Measurements from ENCODE around the gene THEM5. TPM values are rescaled to one million over a fixed set of nuclear protein-coding genes. Genes with fewer than 3 reads are reported as not detected.

The THEM5 gene
- total RNA-seq, 1 donor from 2014 or later, result not detected

DNA sequence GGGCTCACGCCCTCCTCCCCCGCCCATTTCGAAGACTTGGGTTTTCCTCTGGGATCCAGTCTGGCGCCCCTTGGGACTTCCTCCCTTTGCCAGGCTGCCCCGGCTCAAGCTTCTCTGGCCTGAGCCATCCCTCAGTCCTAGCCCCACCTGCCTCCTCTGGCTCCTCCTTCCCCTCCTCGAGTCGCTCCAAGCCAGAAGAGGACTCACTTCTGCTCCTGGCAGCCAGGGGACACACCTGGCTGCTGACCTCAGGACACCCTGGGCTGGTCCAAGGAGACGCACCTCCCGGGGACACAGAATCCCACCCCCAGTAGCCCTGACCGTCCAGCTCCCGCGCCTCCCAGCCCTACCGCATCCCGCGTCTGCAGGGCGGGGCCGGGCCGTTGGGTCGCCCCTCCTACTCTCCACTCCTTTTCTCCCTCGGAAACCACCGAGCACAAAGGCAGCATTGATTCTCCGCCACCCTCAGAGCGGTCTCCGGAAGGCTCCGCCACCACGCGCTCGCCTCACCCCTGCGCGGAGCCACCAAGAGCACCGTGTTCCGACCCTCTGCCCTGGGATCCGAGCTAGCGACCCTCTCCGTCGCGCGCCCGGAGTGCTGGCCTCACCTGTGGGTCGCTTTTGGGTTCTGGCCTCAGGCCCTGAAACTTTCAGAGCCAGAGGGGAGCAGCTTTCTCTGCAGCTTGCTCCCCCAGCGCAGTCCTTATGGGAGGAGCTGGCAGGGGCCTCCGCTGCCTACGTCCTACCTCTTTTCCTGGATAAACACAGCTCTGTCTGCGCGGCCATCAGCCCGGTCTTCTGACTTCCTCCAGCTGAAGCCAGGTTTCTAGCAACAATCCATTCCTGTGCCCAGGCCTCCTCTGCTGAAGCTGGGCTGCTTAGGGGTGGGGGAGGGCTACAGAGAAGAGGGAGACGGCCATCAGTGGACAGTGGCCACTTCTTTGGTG, 13.8 kb downstream of the THEM5 start, which contains the start of gene C2CD4D:
Gene C2CD4D (minus strand): TSS at position 364 of the 947 bp plus-strand sequence. CDS start 831 bp downstream, outside the sequence.
- peak in 1 of 2 donors; percentile 63 for DNase-seq (ENCODE audit: low read depth in 2 of 2)

- no peak for DNase-seq (ENCODE audit: low read depth in 2 of 2)
Measured at GRCh38 chr1:151839082-151839412, 14.5 kb downstream of the THEM5 start.

DNA sequence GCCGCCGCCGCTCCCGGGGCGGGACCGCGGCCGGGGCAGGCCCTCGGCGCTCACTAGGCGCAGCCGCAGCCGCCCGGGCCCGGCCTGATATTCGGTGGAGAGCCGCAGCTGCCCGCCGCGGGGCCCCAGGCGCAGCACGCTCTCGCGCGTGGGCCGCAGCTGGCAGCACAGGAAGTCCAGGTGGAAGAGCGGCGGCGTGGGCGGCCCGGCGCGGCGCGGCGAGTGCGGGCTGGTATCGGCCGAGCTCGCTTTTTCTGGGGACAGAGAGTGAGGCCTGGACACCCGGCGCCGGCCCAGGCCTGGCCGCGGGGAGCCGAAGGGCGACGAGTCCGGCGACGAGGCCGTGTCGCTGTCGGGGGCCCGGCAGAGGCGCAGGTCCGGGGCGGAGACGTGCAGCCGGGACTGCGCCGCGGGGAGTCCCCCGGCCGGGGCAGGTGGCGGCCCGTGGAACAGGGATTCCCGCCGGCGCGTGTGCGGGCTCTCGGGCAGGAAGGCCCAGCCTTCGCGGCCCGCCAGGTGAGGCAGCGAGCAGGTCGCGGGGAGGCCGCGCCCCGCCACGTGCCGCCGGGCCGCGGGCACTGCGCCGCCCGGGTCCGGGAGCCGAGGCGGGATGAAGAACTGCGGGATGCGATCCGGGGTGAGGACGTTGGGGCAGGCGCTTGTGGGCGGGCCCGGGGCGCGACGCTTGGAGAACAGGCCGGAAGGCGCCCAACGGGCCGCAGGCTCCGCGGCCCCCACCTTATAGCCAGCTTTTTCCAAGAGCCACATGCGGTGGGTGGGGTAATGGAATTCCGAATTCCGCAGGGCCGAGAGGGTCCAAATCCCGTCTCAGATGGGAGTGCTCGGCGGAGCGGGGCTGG, 15.1 kb downstream of the THEM5 start:
- DNase-seq (ENCODE audit: low read depth in 2 of 2), result no peak

- DNase-seq (ENCODE audit: low read depth in 2 of 2), result no peak
Measured at GRCh38 chr1:151837884-151838221, 15.7 kb downstream of the THEM5 start.

DNA sequence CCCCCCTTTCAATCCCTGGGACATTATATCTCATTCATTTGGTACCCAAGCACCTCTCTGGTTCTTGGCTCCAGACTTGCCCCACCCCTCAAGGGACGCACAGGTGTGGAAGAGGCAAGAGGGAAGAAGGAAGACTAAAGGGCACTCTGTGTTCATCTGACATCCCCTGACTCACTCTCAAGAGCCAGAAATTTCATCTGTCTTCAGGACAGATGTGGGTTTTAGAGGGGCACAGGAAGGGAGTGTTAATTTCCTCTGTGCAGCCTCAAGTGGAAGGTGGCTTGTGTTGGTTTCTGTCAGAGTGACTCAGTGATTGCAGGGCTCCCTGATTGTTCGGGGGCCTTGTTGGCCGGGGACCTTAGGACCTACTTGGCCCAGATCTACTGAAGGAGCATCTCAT, 16.3 kb downstream of the THEM5 start:
- no peak for DNase-seq (ENCODE audit: low read depth in 2 of 2)

- DNase-seq (ENCODE audit: low read depth in 2 of 2), result no peak
Measured at GRCh38 chr1:151835596-151835995, 17.9 kb downstream of the THEM5 start.

- no peak for DNase-seq (ENCODE audit: low read depth in 2 of 2)
Measured at GRCh38 chr1:151834239-151834638, 19.3 kb downstream of the THEM5 start.

DNA sequence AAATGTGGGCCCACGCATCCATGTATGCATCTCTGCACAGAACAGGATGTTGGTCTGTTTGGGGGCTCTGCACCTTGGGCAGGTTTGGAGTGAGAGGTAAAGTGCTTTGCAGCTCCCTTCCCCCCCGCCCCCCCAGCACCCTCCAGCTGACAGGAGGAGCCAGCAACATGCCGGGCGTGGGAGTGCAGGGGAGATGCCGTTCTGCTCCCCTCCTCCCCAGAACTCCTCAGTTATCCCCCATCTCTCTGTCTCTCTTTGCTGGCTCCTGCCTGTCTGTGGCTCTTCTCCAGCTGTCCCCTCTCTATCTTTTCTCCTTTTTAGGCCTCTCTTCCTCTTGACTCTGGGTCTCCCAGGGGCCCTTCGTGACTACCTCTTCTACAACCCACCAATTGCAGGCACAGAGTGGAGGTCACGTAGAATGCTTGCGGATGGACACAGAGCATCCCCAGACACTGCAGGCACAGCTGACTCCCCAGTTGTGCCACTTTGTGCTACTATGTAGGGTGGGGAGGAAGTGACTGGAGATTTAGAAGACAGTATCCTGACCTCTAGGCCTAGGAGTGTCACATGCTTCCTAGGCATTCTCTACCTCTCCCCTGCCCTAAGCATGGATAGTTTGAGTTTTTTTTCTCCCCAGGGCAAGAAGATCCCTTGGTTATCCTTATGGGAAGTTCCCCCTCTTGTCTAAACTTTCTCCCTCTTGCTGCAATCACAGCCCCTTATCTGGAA, 20.2 kb downstream of the THEM5 start:
- no peak for DNase-seq (ENCODE audit: low read depth in 2 of 2)

GRCh38 chr1:151832318-151832980, 21.1 kb downstream of the THEM5 start:
- no peak for DNase-seq (ENCODE audit: low read depth in 2 of 2)

- no peak for DNase-seq (ENCODE audit: low read depth in 2 of 2)
Measured at GRCh38 chr1:151831605-151832004, 21.9 kb downstream of the THEM5 start, which contains the start of gene RORC. TSS of gene RORC (minus strand) at chr1:151831802. CDS start at chr1:151831764, 38 bp downstream.

- no peak for DNase-seq (ENCODE audit: low read depth in 2 of 2)
Measured at GRCh38 chr1:151831256-151831591, 22.3 kb downstream of the THEM5 start.

- DNase-seq (ENCODE audit: low read depth in 2 of 2), result no peak
Measured at GRCh38 chr1:151830055-151830454, 23.5 kb downstream of the THEM5 start.

DNA sequence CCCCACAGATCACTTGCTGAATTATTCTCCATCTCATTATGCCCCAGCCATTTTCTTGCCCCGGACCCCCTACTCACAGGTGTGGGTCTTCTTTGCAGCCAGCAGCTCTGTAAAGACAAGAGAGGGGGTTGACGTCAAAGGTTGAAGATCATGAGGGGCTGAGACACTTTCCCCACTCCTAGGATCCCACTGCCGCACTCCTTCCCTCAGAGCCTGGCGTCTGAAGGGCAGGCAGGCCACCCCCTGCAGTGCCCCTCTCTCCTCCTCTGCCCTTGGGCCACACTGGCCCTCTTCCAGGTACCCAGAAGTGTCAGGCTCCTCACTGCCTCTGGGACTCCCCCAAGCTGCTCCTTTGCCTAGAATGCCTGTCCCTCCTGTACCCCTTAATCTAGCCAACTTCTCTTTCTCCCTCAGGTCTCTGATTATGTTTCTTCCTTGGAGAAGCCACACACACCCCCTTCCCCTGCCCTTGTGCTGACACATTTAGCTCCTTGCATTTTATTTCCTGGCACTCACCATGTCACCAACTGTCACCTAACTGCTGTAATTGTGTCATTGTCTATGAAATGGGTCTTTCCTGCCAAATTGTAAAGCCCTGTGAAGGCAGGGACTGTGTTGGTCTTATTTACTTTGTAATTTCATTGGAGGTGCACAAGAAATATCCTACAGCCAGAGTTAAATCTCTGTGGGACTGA, 24.0 kb downstream of the THEM5 start:
- DNase-seq (ENCODE audit: low read depth in 2 of 2), result no peak

DNA sequence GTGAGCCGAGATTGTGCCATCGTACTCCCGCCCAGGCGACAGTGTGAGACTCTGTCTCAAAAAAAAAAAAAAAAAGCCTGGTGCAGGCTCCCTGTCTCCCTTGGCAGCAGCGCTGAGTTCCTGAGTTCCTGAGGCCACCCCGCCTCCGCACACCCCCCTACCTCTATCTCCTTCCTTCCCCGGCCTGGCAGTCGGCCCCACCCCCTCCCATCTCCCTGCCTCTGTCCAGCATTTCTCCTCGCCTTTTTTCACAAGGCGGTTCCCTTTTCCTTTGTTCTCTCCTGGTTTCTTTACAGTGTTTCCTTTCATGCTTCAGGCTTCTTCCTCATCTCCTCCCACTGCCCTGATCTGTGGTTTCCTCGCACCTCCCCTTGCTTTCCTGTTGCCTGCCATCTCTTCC, 24.6 kb downstream of the THEM5 start:
- peak in 1 of 2 donors; percentile 42 for DNase-seq (ENCODE audit: low read depth in 2 of 2)

GRCh38 chr1:151827853-151828252, 25.7 kb downstream of the THEM5 start:
- DNase-seq (ENCODE audit: low read depth in 2 of 2), result no peak

GRCh38 chr1:151825751-151826660, 27.5 kb downstream of the THEM5 start:
- DNase-seq (ENCODE audit: low read depth in 2 of 2), result no peak

- no peak for DNase-seq (ENCODE audit: low read depth in 2 of 2)
Measured at GRCh38 chr1:151825204-151825603, 28.3 kb downstream of the THEM5 start.

DNA sequence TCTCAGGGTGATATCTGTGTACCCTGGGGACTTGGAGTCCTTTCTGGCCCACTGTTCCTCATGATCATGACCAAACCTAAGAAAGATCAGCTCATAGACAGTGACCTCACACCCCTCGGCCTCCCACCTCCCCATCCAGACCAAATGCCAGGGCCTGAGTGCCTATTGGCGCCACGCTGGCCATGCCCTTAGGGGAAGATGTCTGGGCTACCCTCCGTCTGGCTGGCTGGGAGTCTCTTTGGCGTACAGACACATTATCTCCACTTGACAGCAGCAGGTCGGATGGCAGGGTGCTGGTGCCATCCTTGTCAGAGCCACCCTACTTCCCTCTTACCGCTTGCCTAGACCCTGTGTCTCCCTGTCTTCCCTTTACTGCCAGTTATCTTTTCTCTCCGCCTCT, 30.3 kb downstream of the THEM5 start:
- no peak for DNase-seq (ENCODE audit: low read depth in 2 of 2)

- no peak for DNase-seq (ENCODE audit: low read depth in 2 of 2)
Measured at GRCh38 chr1:151822404-151822803, 31.1 kb downstream of the THEM5 start.

GRCh38 chr1:151820940-151821339, 32.6 kb downstream of the THEM5 start:
- no peak for DNase-seq (ENCODE audit: low read depth in 2 of 2)

Data from lung microvascular endothelial cell (primary cell).